ENCODE measurements around the gene GMIP. TPM values are rescaled to one million over a fixed set of nuclear protein-coding genes. Genes with fewer than 3 reads are reported as not detected.

GMIP gene
- polyA plus RNA-seq, 1 of the 3 experiments (the other 2 are of a cell fraction) = 6.3 TPM

- H3F3A ChIP-seq (replicated peaks; ENCODE audit: insufficient read depth) = peaks cover 3% of the 10 kb centered on the region
- no peak overlapping the region for H3K27ac ChIP-seq (ENCODE audit: low read depth in 2 of 2, low read length in 1 of 2)
- TF ChIP-seq RXRA (IDR thresholded peaks at IDR 0.05; ENCODE audit: borderline replicate concordance, low read depth) (no peak), NRF1 (IDR thresholded peaks at IDR 0.05; ENCODE audit: low read depth, low read length) (no peak), FOXM1 (IDR thresholded peaks at IDR 0.05; ENCODE audit: low read depth) (no peak), CHD2 (IDR thresholded peaks at IDR 0.05; ENCODE audit: low read length, partially characterized antibody) (no peak), NFIC (IDR thresholded peaks at IDR 0.05; ENCODE audit: borderline replicate concordance) (no peak), CTCF (IDR thresholded peaks at IDR 0.05) (no peak), GABPA (IDR thresholded peaks at IDR 0.05; ENCODE audit: low read depth) (no peak), USF1 (IDR thresholded peaks at IDR 0.05; ENCODE audit: borderline replicate concordance, low read depth) (no peak), MAX (IDR thresholded peaks at IDR 0.05; ENCODE audit: low read depth) (no peak), EZH2phosphoT487 (IDR thresholded peaks at IDR 0.05; ENCODE audit: borderline replicate concordance, low read depth) (no peak), TCF12 (IDR thresholded peaks at IDR 0.05) (no peak), POLR2AphosphoS5 (IDR thresholded peaks at IDR 0.05; ENCODE audit: low read depth, low read length) (no peak), TEAD4 (IDR thresholded peaks at IDR 0.05; ENCODE audit: borderline replicate concordance, insufficient read depth) (no peak), SIN3A (IDR thresholded peaks at IDR 0.05; ENCODE audit: borderline replicate concordance, low read depth, low read length) (no peak)
- no peak overlapping the region for H3K4me3 ChIP-seq (ENCODE audit: low read depth in 2 of 2, low read length in 1 of 2)
- no peak for DNase-seq
- POLR2A ChIA-PET = no interaction called here
- no peaks in the 10 kb centered on the region for H3K27me3 ChIP-seq (ENCODE audit: insufficient read depth)
- H3K36me3 ChIP-seq (replicated peaks in 1 of 2; ENCODE audit: control insufficient read depth in 1 of 2, insufficient read depth in 2 of 2, low read length in 1 of 2) = peaks cover 16 to 54% of the 10 kb centered on the region in 2 experiments
- no peak overlapping the region for H2AFZ ChIP-seq (ENCODE audit: low read depth)
- no peaks in the 10 kb centered on the region for H4K20me1 ChIP-seq (ENCODE audit: insufficient read depth)
- peaks cover 7% of the 10 kb centered on the region for H3K9me3 ChIP-seq
- WGBS (ENCODE audit: low lambda C conversion rate) = 93% methylated on average over 20 of the region's 20 CpGs
- H3K9ac ChIP-seq = no peak overlapping the region
- H3K79me2 ChIP-seq (ENCODE audit: insufficient read depth) = peaks cover 16% of the 10 kb centered on the region
- H3K4me2 ChIP-seq = no peak overlapping the region
- CTCF ChIA-PET = no interaction called here
- no peaks in the 10 kb centered on the region for H3K4me1 ChIP-seq (ENCODE audit: control insufficient read depth in 1 of 2, insufficient read depth in 2 of 2, low read depth in 1 of 2, low read length in 1 of 2)
- no peaks in the 10 kb centered on the region for H3K9me2 ChIP-seq
Observed at GRCh38 chr19:19679176-19680073, 36.0 kb upstream of the GMIP start.

GRCh38 chr19:19677579-19677978 lies 34.1 kb upstream of the GMIP start:
- Histone ChIP-seq H4K20me1 (ENCODE audit: insufficient read depth) (no peaks in the 10 kb centered on the region), H3K27ac (ENCODE audit: low read depth in 2 of 2, low read length in 1 of 2) (no peak overlapping the region), H3K4me1 (ENCODE audit: control insufficient read depth in 1 of 2, insufficient read depth in 2 of 2, low read depth in 1 of 2, low read length in 1 of 2) (no peaks in the 10 kb centered on the region), H2AFZ (ENCODE audit: low read depth) (no peak overlapping the region), H3K9ac (no peak overlapping the region), H3K27me3 (ENCODE audit: insufficient read depth) (no peaks in the 10 kb centered on the region), H3F3A (replicated peaks; ENCODE audit: insufficient read depth) (peaks cover 3% of the 10 kb centered on the region), H3K4me3 (ENCODE audit: low read depth in 2 of 2, low read length in 1 of 2) (no peak overlapping the region), H3K9me2 (no peaks in the 10 kb centered on the region), H3K36me3 (replicated peaks in 1 of 2; ENCODE audit: control insufficient read depth in 1 of 2, insufficient read depth in 2 of 2, low read length in 1 of 2) (peaks cover 16 to 67% of the 10 kb centered on the region in 2 experiments), H3K4me2 (no peak overlapping the region), H3K79me2 (ENCODE audit: insufficient read depth) (peaks cover 21% of the 10 kb centered on the region), H3K9me3 (peaks cover 7% of the 10 kb centered on the region)
- 96% methylated on average over 7 of the region's 7 CpGs for WGBS (ENCODE audit: low lambda C conversion rate)
- ChIA-PET POLR2A (no interaction called here), CTCF (no interaction called here)
- TF ChIP-seq POLR2AphosphoS5 (IDR thresholded peaks at IDR 0.05; ENCODE audit: low read depth, low read length) (no peak), TEAD4 (IDR thresholded peaks at IDR 0.05; ENCODE audit: borderline replicate concordance, insufficient read depth) (no peak), IRF3 (IDR thresholded peaks at IDR 0.05; ENCODE audit: low read depth, low read length) (no peak), SIN3A (IDR thresholded peaks at IDR 0.05; ENCODE audit: borderline replicate concordance, low read depth, low read length) (no peak), SMC3 (IDR thresholded peaks at IDR 0.05; ENCODE audit: low read depth, low read length) (no peak), USF1 (IDR thresholded peaks at IDR 0.05; ENCODE audit: borderline replicate concordance, low read depth) (no peak), CHD2 (IDR thresholded peaks at IDR 0.05; ENCODE audit: low read length, partially characterized antibody) (no peak), RAD21 (IDR thresholded peaks at IDR 0.05; ENCODE audit: low read length) (no peak), JUND (IDR thresholded peaks at IDR 0.05) (no peak), MEF2A (IDR thresholded peaks at IDR 0.05; ENCODE audit: borderline replicate concordance, low read depth) (no peak), YY1 (IDR thresholded peaks at IDR 0.05; ENCODE audit: low read depth) (no peak), GABPA (IDR thresholded peaks at IDR 0.05; ENCODE audit: low read depth) (no peak)
- no peak for DNase-seq

Measured in SK-N-SH (cell line).